NT2/D1 (cell line): ENCODE results near the gene NLN.

Experiments
- DNase-seq: peaks from one replicate; pipeline ENCODE4 v3.0.0-alpha.2; 2011; ENCODE audit warnings: low read depth, low spot score
- H3K27me3 ChIP-seq: 2 replicates; pipeline ENCODE4 v1.6.0; 2011; ENCODE audit warnings: mild to moderate bottlenecking; ENCODE audit not compliant: insufficient read length, insufficient read depth
- H3K36me3 ChIP-seq: 2 replicates; pipeline ENCODE4 v1.6.1; 2011; ENCODE audit warnings: mild to moderate bottlenecking, low read length, mixed read lengths; ENCODE audit not compliant: insufficient read depth, insufficient read length
- H3K4me1 ChIP-seq: 2 replicates; pipeline ENCODE4 v1.5.1; 2011; ENCODE audit not compliant: insufficient read depth, insufficient read length
- H3K4me3 ChIP-seq: 2 replicates; pipeline ENCODE4 v1.5.1; 2011; ENCODE audit warnings: low read depth; ENCODE audit not compliant: insufficient read length
- H3K9ac ChIP-seq: 2 replicates; pipeline ENCODE4 v1.6.0; 2011; ENCODE audit warnings: low read depth; ENCODE audit not compliant: insufficient read length
- H3K9me3 ChIP-seq: 2 replicates; pipeline ENCODE4 v1.5.1; 2011; ENCODE audit warnings: mild to moderate bottlenecking, low read length; ENCODE audit not compliant: insufficient read depth
- SUZ12 ChIP-seq: IDR thresholded peaks from 2 replicates; pipeline ENCODE4 v1.6.1; 2011; ENCODE audit not compliant: insufficient read length, insufficient read depth; ENCODE audit errors: extremely low read depth
- YY1 ChIP-seq: IDR thresholded peaks from 2 replicates; pipeline ENCODE4 v1.6.1; 2011; ENCODE audit not compliant: insufficient read length, insufficient read depth
- ZNF274 ChIP-seq: IDR thresholded peaks from 2 replicates; pipeline ENCODE4 v1.6.1; 2011; ENCODE audit warnings: mild to moderate bottlenecking, low read depth, low read length

The NLN gene

DNA sequence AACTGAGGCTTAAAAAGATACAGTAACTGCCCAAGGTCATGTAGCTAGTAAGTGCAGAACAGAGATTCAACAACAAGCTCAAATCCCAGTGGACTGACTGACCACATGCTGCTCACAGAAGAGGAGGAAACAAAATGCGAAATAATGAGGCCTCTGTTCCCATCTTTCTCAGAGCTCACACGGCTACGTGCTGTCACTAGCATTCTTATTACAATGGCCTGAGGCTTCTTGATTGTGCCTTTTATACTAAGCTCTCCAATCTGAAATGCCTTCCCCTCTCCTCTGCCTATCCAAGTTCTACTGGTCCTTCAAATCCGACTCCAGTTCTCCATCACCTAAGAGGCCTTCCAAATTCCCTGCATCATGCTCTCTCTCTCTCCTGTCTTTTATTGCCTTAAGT is 26.1 kb upstream of the NLN start:
- H3K36me3 ChIP-seq = peaks cover 8% of the 10 kb centered on the region
- H3K4me3 ChIP-seq = no peak overlapping the region
- no peaks in the 10 kb centered on the region for H3K27me3 ChIP-seq
- no peak for DNase-seq
- no peak overlapping the region for H3K9ac ChIP-seq
- TF ChIP-seq ZNF274 = no peak
- no peak for TF ChIP-seq SUZ12
- TF ChIP-seq YY1 = no peak
- no peaks in the 10 kb centered on the region for H3K9me3 ChIP-seq
- no peaks in the 10 kb centered on the region for H3K4me1 ChIP-seq

DNA sequence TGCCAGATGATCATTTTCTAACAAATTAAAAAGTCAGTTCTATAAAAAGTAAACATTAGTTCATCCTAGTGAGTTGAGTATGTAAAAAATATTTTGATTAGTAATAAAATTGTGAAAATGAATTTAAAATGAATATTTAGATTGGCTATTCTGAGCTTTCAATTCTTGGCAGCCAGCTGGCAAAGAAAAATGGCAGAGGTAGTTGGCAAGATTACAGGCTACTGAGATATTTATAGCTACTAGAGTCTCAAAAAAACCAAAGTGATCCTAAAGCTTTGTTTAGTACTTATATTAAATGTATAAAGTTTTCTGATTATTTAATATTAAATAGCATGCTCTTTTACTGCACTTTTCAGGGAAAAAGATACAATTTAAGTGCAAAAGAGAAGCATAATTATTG is 25.1 kb upstream of the NLN start:
- no peak overlapping the region for H3K4me3 ChIP-seq
- no peaks in the 10 kb centered on the region for H3K27me3 ChIP-seq
- no peaks in the 10 kb centered on the region for H3K4me1 ChIP-seq
- H3K36me3 ChIP-seq = peaks cover 9% of the 10 kb centered on the region
- TF ChIP-seq SUZ12 = no peak
- TF ChIP-seq ZNF274 = no peak
- no peak for TF ChIP-seq YY1
- no peaks in the 10 kb centered on the region for H3K9me3 ChIP-seq
- no peak overlapping the region for H3K9ac ChIP-seq
- DNase-seq = no peak

GRCh38 chr5:65699338-65699737 is 22.7 kb upstream of the NLN start:
- Histone ChIP-seq H3K9ac (no peak overlapping the region), H3K36me3 (peaks cover 22% of the 10 kb centered on the region), H3K27me3 (no peaks in the 10 kb centered on the region), H3K4me1 (no peaks in the 10 kb centered on the region), H3K4me3 (no peak overlapping the region), H3K9me3 (no peaks in the 10 kb centered on the region)
- DNase-seq = no peak
- no peak for TF ChIP-seq SUZ12
- TF ChIP-seq ZNF274 = no peak
- no peak for TF ChIP-seq YY1

DNA sequence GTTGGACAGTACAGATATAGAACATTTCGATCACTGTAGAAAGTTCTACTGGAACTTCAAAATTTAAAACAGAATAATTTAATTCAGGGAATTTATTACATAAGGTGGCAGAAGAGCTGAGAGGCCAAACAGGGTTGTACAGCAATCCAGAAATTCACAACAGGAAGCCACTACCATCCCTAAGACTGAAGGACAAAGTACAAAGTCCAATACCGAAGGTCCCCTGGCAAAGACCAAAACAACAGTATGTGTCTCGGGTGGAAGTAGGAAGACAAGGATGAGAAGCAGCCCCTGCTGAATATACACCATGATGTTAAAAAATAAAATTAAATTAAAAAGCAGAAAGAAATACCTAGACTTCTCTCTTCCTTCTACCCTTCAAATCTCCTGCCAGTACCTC is 20.0 kb upstream of the NLN start:
- Histone ChIP-seq H3K9ac (no peak overlapping the region), H3K4me1 (no peaks in the 10 kb centered on the region), H3K36me3 (peaks cover 22% of the 10 kb centered on the region), H3K4me3 (no peak overlapping the region), H3K27me3 (no peaks in the 10 kb centered on the region), H3K9me3 (no peaks in the 10 kb centered on the region)
- TF ChIP-seq YY1 = no peak
- no peak for TF ChIP-seq SUZ12
- no peak for TF ChIP-seq ZNF274
- no peak for DNase-seq

- no peaks in the 10 kb centered on the region for H3K9me3 ChIP-seq
- H3K36me3 ChIP-seq = peaks cover 22% of the 10 kb centered on the region
- H3K4me1 ChIP-seq = no peaks in the 10 kb centered on the region
- no peak for DNase-seq
- no peak for TF ChIP-seq ZNF274
- no peak overlapping the region for H3K4me3 ChIP-seq
- H3K27me3 ChIP-seq = no peaks in the 10 kb centered on the region
- H3K9ac ChIP-seq = no peak overlapping the region
These were observed 17.3 kb upstream of the NLN start for GRCh38 chr5:65704621-65705239.

- H3K9me3 ChIP-seq = no peaks in the 10 kb centered on the region
- H3K9ac ChIP-seq = no peak overlapping the region
- H3K27me3 ChIP-seq = no peaks in the 10 kb centered on the region
- no peak overlapping the region for H3K4me3 ChIP-seq
- no peaks in the 10 kb centered on the region for H3K4me1 ChIP-seq
- no peak for TF ChIP-seq YY1
- no peak for TF ChIP-seq SUZ12
- TF ChIP-seq ZNF274 = no peak
- H3K36me3 ChIP-seq = peaks cover 29% of the 10 kb centered on the region
- no peak for DNase-seq
These were observed 14.3 kb upstream of the NLN start for GRCh38 chr5:65707663-65708062.

- H3K36me3 ChIP-seq = peaks cover 24% of the 10 kb centered on the region
- H3K9me3 ChIP-seq = no peaks in the 10 kb centered on the region
- DNase-seq = no peak
- no peaks in the 10 kb centered on the region for H3K27me3 ChIP-seq
- H3K4me3 ChIP-seq = no peak overlapping the region
- TF ChIP-seq SUZ12 (no peak), ZNF274 (no peak), YY1 (no peak)
- H3K9ac ChIP-seq = no peak overlapping the region
- no peaks in the 10 kb centered on the region for H3K4me1 ChIP-seq
These were observed 13.9 kb upstream of the NLN start for GRCh38 chr5:65708145-65708544.
